CD4-positive, alpha-beta T cell treated with Interleukin-6 for 4 hours (primary cell): ENCODE measurements around the gene SLC12A7.
"Not testable (repeated sequence)": the region's sequence is repeated elsewhere in the genome, so short reads cannot be mapped to it uniquely, and the experiment has no call there.

Experiments
- DNase-seq: peaks from one replicate; pipeline ENCODE4 v3.0.0-alpha.2; 2020; ENCODE audit warnings: mixed read lengths

Gene SLC12A7

DNA sequence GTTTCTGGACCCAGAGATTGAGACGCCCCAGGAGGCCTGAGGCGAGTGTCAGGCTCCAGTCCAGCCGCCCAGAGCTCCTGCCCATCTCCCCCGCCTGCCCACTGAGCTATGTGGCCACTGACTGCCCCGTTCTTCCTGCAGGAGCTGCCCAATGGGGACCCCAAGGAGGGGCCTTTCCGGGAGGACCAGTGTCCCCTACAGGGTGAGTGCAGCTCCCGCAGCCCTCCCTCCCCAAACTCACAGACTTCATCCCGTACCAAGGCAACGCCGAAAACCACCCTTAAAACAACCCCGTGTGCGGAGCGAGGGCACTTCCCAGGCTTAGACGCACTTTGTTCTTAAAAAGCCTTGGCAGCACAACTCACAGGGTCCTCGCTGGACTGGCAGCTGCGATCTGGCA, 79.9 kb downstream of the SLC12A7 start:
- DNase-seq, result no peak

DNA sequence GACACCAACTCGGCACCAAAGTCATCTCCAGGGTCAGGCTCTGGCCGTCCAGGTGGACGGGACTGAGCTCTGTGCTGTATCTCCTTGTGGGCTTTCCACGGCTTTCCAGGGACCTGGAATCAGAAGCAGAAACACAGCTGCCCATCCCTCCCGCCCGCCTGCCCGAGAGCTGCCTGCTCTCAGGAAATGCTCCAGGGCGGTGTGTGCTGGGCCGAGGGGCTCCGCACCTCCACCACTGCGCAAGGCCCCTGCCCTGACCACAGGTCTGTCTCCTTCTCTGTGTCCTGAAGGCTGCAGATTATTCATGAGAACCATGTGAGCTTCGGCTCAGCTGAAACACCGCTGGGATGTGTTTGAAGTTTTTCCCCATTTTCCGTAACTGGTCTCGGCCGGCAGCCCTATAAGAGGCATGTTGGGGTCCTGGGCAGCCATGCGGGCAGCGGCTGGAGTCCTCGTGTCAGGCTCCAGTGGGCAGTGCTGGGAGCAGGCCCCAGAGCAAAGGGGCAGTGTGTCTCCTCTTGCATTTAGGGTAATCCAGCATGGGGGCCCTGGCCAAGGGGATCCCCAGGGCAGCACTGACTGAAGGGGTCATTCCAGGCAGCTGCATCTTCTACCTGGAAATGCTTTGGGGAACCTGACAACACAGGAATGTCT, 80.4 kb downstream of the SLC12A7 start:
- DNase-seq, result no peak

DNA sequence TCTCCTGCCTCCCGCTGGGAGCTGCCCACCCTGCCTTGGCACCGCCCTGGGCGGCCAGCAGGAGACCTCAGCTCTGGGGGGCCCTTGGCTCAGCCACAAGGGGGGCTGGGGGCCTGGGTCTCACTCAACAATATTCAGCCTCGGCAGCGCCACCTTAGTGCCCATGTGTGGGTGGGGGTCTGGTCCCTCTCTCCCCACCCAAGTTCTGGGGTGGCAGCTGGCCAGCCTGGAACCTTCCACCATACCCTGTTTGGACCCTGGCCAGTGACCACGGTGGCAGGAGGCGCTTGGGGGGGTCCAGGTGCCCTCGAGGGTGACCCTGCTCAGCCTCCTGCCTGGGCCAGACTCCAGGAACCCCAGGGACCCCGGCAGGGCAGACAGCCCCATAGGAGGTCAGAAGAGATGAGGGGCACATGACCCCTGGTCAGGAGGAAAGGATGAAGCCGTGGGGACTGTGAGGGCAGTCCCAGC, 81.0 kb downstream of the SLC12A7 start:
- no peak for DNase-seq

DNA sequence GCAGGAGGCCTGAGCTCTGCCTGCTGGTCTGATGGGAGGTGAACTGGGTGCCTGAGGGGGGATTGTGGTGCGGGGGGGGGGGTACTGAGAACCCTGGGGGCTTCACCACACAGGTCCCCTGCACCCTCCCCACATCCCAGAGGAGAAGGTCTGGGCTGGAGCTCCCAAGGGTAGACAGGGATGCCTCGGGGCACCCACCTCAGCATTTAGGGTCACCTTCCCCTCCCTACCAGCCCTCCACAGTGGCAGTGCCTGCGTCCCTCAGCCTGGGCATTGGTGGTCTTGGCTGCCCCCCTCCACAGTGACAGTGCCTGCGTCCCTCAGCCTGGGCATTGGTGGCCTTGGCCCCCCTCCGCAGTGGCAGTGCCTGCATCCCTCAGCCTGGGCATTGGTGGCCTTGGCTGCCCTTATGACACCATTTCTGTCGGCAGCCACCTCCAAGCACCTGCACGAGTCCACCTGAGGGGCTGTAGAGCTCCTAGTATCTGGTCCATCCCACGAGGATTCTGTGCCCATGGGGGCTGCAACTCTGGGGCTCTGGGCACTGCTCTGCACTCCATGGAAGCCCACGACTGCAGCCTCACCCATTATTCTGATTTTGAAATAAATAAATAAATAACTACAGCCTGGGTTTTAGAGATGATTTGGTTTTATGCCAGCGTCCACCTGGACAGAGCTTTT, 81.8 kb downstream of the SLC12A7 start:
- no peak for DNase-seq

DNA sequence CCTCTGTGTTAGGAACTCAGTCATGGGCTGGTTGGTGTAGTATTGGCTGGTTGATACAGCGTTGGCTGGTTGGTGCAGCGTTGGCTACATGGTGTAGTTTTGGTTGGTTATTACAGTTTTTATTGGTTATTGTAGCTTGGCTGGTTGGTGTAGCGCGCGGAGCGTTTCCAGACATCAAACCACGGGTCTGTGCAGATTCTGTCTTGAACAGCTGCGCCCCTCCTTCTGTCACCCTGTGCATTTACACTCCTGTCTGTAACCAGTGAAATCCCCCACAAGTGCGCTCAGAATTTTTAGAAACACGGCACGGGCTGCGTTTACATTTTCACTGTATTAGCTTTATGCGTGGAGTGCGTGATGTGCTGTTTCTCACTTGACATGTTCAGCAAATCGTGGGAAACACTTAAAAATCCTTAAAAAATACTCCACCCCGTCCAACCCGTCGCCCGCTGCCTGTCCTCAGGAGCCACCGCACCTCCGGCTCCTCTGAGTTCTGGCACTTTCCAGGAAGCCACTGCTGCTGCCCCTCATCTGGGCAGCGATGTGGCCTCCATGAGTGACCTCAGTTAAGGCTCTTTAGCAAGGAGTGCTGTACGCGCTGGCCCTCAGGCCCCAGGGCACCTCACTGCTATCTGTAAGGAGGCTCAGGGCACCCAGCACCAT, 82.5 kb downstream of the SLC12A7 start:
- no peak for DNase-seq

DNA sequence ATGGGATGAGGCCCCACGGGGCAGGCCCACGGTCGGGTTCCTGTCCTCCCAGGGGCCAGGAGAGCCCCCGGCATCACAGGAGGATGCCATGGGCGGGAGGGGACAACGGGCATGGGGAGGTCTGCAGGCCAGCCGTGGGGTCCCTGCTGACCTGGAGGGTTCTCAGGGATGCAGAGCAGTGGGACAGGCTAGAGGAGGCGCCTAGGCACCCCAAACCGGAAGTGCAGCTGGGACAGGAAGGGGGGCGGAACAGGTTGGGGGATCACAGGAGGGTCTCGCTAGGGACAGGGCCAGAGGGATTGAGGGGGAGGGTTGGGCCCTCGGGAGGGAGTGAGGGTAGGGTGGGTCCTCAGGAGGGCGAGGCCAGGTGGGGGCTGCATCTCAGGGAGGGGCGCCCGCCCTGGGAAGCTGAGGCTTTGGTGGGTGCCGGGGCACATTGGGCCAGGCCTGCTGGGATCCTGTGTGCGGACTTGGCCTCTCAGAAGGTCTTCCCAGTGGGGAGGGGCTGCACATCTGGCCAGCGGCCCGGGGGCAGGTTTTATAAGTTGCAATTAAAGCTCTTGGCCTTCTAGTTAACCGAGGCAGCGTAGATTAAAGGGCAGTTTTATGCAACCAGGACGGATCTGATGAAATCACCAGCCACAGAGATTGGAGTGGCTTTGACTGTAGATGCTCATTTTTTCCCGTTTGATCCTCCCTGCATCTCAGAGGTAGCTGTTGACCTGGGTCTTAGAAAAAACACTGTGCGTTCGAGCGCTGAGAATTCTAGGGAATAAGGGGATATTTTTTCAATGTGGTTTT, 83.2 kb downstream of the SLC12A7 start:
- DNase-seq, result no peak

DNA sequence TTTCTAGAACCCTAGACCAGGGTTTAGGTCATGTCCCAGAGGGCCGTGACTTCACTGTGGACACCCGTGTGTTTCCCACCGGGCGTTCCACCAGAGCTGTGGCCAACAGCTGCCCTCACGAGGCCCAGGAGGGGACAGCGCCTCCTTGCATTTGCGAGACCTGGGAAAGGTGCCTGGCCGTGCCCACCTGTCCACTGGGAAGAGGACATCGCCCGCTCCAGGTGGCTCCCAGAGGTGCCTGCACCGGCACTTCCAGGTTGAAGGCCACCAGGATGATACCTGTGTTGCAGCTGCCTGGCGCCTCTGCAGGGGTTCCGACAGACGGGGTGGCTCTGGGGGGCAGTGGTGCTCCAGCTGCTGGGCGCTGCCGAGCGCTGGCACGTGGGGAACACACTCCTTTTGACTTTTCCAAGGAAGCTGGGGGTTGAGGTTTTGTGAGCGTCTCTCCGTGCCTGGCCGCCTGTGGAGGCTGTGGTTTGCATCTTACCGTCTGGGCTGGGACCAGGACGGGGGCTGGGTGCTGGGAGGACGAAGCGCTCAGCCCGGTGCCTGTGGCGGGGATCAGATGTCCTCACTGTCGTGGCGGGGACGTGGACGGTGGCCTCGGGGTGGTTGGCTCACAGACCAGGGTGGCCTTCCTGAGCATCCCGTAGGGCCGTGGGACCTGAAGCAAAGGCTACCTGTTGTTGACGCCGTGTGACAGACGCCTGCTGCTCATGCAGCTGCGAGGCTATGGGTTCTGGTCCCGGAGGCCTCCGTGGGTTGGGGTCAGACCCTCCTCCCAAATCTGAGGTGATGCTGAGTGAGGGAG, 84.0 kb downstream of the SLC12A7 start:
- DNase-seq, result no peak

DNA sequence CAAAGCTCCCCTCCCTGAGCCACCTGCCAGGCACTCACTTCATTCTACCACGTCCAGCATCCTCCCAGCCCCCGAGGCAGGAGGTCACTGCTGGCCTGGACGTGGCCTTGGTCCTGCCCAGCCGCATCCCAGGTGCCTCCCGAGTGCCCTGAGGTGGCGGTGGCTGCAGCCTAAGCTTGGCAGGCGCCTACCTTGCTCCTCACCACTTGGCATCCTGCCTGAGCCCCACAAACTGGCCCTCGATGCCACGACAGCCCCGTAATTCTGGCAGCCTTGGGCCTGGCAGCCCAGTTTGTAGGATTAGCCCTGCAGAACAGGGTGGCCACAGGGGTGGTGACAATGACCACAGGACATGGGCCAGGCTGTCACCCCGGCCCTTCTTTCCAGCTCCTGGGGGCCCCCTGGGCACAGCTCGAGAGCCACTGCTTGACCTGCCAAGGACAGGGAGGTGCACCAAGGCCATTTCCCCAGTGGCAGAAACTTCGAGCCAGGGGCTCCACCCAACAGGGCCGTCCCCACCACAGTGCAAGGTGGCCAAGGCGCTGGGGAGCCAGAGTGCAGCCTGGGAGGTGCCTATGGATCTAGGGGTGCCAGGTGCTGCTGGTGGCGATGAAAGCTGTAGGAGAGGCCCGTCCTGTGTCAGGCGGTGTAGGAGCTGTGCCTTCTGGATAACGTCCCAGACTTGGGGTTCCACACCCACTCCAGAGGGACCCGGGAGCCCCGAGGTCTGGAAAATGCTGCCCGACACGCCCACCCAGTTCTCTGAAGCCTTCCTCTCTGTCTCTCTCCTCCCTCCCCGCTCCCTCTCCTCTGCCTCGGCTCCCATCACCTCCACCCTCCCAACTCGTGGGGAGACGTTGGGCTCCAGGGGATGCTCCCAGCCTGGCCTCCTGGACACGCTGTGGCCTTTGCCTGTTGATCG, 84.9 kb downstream of the SLC12A7 start:
- no peak for DNase-seq

DNA sequence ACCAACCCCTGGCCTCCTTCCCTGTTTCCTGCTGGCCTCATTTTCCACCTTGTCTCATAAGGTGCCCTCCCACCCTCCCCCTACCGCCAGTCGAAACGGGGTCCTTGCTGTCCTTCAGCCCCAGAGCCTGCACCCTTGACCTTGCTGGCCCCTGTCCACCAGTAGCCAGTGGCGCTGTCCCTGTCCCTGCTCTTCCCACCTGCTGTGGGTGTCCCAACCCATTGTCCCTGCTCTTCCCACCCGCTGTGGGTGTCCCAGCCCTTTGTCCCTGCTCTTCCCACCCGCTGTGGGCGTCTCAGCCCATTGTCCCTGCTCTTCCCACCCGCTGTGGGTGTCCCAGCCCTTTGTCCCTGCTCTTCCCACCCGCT, 89.9 kb downstream of the SLC12A7 start:
- DNase-seq, result not testable (repeated sequence)

DNA sequence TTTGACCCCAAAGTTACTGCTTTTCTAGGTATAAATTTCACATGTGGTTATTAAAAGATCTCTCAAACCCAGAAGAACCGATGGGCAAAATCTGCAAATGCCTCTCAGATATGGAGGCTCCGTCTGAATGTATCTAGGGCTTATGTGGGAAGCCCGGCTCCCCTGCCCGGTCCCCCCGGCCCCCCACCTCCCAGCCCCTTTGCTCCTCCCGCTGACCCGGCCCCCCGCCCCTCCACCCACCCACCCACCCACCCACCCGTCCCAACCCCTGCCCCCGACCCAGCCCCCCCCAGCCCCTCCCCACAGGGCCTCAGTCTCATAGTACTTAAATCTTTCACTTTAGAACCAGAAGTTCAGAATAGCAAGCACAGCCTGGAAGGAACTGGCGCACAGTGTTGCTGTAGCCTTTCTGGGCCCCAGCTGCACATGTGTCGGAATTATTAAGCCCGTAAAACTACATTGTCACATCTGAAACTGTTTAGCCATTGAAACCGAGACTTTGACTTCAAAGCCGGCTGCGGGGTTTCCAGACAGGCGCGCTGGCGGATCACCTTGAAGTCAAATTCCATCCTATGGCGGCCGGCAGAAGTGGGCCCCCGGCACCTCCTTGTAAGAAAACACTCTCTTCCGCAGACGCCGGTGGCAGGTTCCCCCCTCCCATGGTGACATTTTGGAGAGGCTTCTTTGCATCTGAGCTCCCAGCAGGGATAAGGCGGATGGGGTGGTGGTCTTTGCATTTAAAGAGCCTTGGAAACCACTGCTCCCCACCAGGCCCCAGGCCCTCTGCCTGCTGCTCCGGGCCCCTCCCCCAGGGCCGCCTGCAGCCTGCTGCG, 90.5 kb downstream of the SLC12A7 start:
- DNase-seq, result no peak

DNA sequence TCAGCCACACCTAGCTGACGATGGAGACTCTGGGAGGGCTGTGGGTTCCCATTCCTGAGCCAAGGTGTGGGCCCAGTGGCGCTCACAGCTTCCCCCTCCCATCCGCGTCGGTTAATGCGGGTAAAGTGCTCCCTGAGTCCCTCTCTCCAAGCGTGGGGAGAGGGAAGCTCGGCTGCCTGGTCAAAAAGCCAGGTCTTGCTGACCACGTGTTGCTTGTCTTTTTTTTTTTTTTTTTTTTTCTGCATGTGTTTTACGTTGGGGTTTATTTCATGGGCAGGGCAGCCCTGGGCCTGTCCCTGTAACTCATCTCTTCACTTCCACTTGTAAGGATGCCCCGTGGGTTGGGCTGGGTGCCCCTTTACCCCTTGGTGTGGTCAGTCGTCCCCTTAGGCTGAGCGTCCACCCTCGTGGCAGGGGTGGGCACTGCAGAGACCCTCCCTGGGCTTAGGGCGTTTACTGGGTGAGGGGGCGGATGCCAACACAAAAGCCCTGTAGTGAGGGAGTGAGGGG, 91.4 kb downstream of the SLC12A7 start:
- no peak for DNase-seq

DNA sequence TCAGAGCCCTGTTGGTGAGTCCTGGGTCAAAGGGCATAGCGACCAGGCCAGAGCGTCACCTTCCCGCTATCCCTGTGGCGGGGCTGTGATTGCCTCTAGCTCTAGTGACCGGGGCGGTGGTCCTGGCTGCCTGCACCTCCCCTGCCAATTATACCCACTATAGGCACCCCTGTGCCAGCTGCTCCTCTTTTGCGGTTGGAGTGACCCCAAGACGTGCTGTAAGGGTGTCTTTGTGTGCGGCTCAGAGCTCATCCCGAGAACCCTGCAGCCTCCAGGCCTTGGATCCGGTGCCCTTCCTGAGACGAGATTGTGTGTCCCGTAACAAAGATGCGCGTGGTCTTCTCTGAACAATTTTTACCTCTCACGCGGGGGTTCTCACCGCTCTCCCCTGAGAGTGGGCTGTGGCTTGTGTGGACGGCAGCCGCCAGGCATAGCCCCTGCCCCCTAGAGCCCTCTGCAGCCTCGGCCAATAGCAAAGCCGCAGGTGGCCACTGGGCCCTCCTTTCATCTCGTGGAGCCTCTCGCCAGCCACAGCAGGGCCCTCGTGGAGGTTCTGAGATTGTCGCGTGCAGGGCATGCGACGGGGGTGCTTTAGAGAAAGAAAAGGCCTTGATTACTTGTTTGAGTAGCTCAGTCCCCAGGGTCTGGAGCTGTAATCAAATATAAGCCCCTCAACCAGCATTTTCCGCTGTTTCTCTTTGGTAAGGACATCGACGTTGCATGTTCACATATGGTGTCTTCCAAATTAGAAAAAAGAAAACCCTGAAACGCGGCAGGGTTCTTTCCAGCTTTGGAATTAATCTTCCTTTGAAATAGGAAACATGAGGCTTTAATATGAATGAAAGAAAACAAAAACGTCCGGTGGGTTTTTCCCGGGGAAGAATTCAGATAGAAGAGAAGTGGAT, 92.6 kb downstream of the SLC12A7 start:
- no peak for DNase-seq

DNA sequence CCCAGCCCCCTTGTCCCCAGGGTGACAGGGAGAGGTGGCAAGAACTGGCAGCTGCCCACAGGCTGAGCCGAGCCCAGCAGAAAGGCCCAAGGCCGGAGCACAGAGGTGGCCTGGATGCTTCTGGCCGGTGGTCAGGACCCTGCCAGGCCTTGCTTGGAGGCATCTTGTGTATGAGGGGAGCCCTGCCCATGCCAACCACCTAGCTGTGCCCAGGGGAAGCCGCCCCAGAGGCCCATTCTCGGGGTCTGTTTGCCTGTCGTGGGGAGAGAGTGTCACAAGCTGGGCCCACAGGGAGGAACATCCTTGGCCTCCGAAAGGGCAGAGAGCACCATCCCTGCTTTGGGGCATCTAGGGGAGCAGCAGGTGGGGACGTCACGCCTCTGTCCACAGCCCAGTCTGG, 93.3 kb downstream of the SLC12A7 start:
- DNase-seq, result no peak

DNA sequence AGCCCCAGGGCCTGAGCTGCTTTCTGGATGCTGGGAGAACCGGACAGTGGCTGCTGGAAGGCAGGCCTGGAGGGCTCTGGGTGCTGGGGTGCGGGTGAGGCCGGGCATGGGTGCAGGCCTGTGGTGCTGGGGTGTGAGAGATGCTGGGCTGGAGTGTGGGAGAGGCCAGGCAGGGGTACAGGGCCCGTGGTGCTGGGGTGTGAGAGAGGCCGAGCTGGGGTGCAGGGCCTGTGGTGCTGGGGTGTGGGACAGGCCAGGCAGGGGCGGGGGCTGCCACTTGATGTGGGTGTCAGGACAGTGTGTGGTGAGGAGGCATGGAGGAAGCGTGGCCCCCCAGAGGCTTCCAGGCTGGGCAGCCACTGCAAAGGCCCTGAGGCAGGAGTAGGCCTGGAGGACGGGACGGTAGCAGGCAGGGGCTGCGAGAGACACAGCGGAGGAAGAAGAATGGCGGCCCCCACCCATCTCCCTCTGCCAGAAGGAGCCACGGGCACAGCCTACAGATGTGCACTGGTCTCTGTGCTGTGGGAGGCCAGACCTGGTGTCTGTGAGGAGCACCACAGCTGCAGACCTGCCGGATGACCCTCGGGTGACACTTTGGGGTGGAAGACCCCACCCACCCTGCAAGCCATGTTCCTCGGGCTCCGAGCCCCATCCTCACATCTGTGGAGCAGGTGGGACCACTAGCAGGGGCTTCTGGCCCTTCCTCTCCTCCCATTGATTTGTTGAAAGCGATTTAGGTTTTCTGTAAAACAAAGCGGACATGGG, 94.0 kb downstream of the SLC12A7 start:
- no peak for DNase-seq

DNA sequence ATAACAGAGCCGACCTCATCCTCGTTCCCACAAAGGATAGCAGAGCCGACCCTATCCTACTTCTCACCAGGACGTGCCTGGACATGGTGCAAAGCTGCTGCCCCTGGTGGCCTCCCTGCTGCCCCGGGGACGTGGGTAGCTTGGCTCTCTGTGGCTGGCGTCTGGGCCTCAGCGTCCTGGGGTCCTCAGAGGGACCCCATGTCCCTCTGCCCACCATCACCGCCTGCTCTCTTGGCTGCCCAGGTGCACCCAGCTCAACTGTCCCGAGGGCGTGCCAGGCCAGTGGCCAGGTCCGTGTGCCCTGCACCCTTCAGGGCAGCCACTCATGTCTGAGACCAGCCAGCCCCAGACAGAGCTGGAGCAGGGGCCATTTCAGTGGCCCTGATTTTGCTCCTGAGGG, 94.8 kb downstream of the SLC12A7 start:
- DNase-seq, result no peak

DNA sequence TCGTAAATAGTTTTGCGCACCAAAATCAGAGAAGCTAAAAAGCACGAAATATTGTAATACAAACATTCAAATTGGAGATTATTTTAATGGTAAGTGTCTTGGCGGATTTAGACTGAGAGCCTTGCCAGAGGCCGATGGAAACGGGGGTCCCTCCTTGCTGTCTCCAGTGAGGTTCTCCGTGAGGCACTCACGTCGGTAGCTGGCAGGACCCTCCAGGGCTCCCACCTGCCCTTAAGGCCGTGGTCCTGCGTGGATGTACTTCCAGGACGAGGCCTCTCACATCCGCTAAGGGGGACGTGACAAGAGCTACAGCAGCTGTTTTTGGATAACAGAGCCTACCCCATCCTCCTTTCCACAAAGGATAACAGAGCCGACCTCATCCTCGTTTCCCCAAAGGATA, 95.4 kb downstream of the SLC12A7 start:
- no peak for DNase-seq

DNA sequence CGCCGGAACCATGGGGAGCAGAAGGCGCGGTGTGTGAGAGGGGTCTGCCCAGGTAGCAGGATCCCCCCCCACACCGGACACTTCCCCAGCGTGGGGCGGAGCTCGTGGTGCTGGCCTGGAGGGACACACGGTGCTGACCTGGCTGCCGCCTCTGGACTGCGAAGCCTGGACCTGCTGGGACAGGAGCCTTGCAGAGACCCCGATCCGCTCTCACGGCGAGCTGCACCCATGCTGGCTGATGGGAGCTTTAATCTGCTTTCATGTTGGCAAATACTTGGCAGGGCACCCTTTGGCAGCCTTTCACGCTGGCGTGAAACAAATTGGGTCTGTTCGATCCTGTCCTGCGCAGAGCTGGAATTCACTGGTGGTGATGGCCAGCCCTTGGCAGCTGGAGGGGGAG, 95.8 kb downstream of the SLC12A7 start:
- no peak for DNase-seq

DNA sequence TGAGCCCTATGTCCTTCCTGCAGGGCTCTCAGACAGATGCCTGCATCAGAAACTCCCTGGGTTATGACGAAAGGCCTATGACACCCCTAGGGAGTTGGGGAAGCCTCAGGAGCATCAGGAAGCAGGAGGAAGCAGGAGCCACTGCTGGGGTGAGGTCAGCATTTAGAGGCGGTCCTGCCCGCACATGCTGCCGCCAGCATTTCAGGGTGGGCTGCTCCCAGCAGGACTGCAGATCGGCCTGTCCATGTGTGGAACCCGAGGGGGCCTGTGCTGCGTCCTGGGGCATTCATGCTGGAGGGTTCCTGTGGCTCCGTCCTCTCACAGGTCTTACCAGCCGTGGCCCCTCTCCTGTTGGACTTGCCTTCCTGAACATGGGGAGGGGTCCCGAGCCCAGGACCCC, 96.4 kb downstream of the SLC12A7 start:
- DNase-seq, result no peak
